NCI-H748 treated with DMSO at 0.1 percent for 48 hours (cell line): ENCODE results near the gene CYFIP2.

Source experiments
- DNase-seq: peaks from one replicate; lab custom pipeline; 2025; lab: John Stamatoyannopoulos, UW

CYFIP2 gene

DNA sequence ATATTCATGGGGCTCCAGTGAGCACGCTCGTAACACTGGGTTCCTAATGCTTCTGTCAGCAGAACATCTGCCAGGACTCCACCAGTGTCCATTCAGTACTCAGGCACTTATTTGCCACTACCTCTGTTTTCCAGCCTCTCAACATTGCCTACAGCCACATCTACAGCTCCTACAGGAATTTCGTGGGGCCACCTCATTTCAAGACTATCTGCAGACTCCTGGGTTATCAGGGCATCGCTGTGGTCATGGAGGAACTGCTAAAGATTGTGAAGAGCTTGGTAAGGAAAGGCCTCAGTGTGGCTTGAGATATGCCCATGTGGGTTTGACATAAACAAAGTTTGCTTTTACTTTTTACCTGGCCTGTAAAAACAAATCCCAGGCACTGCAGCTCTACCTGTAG is 92.9 kb downstream of the CYFIP2 start:
- no peak for DNase-seq

DNA sequence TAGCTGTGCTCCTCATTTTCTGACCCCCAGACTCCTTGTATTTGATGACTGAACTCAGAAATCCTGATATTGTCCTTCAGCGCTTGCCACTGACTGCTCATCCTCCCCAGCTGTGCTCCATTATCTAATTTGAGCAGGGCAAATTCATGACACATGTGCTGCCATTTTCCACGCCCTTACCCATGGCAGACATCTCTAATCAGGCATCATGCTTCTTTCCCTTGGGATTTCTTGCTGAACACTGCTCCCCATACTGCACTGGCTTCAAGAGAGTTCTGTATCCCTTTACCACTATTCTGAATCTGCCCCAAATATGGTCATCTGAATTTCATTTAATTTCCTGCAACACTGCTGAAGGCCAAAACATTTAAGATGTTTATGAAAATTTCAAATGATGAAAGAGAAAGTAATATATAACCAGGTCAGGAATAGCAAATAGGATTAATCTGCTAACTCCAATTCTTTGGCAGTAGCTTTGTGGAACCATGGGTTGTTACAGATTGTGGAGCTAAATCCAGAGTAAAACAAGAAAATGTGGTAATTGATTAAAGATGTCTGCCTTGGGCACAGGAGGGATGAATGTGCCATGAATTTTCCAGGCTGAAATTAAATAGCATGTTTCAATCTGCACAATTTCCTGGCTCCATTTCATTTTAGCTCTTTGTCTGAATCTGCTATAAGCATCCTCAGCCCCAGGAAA is 93.6 kb downstream of the CYFIP2 start:
- DNase-seq, result no peak

DNA sequence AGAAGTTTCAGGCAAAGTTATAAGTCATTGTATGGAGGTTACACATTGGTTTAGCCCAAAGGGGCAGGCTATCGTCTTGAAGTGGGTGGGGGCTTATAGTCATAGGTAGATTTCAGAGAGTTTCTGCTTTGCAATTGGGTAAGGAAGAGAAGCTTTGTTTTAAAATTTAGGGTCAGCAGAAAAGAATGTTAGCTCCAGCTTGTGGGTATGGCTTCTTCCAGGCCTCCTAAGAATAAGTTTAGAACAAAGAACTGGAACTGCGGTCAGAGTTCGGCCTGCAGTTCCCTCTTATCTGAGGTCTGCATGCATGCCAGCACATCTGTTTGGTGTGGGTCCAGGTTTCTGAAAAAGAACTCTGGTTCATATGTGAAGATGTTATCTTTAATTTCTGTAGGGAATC is 96.1 kb downstream of the CYFIP2 start:
- no peak for DNase-seq

DNA sequence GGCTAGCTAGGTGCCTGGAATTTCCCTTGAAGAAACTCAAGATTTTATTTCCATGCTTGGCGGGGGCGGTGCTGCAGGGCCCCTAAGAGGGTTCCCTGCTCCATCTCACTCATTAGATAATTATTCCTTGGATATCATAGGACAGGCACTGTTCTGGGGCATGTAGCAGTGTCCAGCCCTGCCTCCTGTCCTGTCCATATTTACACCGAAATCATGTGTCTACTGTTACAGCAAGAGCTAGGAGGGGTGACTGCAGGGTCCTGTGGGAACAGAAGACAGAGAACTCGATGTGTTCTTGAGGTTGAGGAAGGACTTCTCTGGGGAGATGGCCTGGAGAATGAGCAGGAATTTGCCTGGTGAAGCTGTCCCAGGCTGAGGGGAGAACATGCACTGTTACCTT is 96.6 kb downstream of the CYFIP2 start:
- no peak for DNase-seq

DNA sequence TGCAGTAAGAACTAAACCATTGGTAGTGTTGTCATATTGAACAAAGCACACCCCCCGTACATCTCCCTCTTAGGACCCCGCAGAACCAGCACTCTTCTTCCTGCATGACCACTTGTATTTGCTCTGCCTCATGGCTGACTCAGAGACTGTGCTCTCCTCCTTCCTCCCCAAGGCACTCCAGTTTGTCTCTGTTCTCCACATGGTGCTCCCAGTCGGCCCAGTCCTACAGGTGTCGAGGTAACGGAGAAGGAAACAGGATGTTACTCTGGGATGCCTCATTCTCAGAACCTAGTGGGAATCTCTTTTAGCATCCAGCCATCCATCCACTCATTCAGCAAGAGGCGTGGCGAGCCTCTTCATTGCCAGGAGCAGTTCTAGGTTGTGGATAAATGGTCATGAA is 97.1 kb downstream of the CYFIP2 start:
- no peak for DNase-seq

DNA sequence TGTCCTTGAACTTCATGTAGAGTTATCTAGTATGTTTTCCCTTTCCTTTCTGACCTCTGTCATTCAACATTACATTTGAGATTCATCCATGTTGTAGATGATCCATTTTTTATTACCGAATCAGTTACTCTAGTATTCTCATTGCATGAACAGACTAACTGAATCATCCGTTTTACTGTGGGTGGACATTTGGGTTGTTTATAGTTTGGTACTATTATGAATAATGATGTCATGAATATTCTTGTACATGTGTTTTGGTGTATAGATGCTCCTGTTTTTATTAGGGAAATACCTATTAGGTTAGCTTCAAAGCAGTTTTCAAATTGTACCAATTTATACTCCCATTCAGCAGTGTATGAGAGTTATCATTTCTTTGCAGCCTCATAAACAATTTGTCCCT is 99.8 kb downstream of the CYFIP2 start:
- DNase-seq, result no peak

DNA sequence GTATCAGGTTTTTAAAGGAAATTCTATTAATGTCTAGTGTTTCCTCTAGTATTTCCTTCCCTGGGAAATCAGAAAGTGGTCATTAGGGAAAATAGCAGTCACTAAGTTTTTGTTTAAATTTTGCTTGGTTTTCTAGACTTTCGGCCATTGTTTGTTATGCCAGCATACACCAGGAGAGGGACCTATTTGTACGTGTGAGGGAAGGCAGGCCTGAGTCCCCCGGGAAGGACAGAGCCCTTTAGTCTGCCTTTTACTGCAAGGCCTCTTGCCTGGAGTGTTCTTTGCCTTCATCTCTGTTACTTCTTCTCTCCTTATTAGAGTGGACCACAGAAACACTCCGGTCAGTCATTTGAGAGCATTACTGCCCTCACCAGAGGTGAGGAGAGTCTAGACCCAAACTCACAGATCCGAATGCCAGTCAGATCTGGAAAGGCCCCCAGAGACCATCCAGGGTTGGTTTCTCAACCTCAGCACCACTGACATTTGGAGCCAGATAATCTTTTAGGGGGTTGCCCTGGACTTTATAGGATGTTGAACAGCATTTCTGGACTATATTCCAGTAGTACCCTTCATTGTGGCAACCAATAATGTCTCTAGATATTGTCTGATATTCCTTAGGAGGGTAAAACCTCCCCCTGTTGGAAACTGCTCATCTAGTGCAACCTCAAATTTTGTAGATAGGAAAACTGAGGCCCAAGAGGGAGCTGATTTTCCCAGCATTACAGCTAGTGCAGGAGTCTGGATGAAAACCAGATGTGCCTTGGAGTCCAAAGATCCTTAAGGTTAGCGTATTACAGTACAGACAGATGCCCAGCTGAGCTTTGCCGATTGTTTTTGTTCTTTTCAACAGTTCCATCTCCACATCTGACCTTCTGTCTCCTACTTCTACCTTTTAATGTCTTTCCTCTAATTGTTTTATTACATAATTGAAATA is 101.1 kb downstream of the CYFIP2 start:
- DNase-seq, result peak; percentile 4

DNA sequence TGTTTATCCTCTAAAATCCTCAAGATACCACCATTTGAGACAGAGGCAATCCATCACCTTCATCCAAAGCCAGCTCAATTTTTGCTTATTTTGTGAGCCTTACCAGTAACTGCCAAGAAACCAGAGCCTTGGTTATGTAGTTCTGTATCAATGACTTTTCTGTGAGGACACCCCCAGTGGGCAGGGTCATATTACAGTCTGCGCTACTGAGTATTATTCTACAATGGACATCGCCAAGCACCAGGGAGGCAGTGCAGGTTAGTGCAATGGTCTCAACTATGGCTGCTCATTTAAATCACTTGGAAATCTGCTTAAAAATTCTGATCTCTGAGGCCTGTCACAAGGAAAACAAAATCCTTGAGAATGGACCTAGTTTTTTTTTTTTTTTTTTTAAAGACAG is 103.6 kb downstream of the CYFIP2 start:
- no peak for DNase-seq

DNA sequence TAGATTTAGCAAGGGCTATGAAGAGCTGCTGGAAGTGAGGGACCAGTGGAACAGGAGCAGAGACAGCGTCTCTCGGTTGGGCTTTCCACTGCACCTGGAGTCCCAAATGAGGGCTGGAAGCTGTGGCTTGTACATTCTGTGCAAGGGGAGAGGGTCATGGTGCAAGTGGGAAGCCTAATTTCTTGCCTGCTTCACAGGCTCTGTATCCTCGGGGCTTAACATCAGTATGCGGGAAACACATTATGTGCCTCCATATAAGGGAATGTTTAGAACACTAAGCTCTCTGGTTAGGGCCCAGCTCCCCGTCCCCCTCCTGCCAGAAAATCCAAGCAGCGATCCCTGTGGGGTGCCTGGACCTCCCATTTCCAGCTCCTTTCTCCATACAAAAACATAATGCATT is 105.0 kb downstream of the CYFIP2 start:
- no peak for DNase-seq

DNA sequence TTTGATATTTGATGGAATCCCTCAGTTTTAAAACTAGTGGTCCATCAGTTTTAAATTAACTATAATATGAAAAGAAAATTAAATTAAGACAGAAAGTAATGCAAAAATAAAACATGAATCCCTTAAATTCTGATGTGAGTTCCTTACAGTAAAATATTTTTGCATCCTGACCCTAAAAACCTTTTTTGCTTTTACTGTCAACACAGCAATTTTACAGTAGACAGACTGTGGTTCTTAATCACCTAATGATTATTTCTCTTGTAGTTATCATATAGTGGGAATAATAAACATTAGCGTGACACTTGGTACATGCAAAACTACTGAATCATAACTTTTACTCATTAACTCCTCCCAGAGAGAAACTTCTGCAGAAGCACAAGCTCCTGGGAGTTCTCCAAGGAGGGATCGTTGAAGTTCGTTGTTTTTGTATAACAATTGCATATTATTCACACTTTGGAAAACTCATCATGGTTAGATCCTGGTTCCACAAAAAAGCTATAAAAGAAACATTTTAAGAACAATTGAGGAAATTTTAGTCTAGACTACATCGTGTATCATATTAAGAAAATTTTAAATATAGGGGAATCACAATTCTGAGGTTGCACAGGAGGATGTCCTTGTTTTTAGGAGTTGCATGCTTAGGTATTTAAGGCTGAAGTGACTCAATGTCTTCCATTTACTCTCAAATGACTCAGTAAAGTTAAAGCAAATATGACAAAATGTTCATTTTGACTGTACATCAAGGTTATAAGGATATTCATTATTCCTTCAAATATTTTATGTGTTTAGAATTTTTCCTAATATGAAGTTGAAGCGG is 105.9 kb downstream of the CYFIP2 start:
- no peak for DNase-seq

DNA sequence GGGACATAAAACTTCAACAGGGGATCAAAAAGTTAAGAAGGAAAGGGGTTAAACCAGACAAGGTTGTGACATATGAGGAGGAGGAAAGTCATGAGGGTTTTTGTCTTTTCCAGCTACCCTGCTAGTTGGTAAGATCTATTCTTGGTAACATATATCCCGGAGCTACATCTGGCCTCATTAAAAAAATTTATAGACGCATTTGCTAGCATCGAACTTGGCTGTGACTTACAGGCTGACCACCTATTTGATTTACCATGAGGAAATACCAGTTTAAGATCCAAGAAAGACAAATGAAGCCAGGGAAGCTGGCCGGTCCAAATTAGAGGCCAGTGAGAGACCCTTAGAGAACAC is 106.5 kb downstream of the CYFIP2 start:
- no peak for DNase-seq

DNA sequence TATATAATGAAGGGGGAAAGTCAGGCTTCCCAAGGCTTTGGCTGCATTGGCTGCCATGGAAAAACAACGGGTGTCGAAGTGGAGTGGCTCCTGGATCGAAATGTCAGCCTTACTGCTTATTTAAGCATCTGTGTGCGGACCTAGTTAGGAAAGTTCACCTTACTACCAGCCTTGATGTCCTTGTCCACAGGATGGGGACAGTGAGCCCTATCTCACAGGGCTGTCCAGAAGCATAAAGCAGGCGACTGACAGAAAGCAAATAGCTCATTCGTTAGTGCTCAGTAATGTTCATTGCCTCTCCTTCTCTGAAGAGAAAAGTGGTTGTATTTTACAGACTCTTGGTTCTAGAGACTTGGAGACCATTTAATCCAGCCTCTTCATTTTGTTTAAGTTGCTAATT is 112.6 kb downstream of the CYFIP2 start:
- no peak for DNase-seq

DNA sequence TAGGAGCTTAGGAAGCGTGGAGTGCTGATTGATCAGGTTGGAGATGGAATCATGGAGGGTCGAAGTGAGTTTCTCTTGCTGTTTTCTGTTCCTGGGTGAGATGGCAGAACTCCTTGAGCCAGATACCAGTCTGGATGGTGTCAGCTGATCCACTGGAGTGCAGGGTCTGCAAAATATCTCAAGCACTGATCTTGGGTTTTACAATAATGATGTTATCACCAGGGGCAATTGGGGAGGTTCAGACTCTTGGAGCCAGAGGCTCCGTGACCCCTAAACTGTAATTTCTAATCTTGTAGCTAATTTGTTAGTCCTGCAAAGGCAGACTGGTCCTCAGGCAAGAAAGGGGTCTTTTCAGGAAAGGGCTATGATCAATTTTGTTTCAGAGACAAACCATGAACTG is 114.1 kb downstream of the CYFIP2 start:
- DNase-seq, result no peak

DNA sequence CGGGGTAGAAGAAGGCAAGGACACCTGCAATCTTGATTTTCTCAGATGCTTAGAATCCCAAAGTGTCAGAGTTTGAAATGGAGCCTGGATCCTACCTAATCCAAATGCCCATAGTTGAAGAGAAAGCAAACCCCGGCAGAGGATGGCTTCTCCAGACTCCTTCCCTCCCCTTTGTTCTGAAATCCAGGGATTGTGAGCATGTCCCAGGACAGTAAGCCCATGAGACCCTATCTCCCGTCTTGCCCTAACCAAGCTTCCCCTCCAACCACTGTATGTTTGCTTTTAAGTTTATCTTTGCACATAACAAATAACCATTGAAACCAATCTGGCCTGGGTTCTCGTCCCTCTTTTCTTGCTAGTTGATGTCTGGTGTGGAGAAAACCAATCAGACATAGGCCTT is 115.8 kb downstream of the CYFIP2 start:
- no peak for DNase-seq

DNA sequence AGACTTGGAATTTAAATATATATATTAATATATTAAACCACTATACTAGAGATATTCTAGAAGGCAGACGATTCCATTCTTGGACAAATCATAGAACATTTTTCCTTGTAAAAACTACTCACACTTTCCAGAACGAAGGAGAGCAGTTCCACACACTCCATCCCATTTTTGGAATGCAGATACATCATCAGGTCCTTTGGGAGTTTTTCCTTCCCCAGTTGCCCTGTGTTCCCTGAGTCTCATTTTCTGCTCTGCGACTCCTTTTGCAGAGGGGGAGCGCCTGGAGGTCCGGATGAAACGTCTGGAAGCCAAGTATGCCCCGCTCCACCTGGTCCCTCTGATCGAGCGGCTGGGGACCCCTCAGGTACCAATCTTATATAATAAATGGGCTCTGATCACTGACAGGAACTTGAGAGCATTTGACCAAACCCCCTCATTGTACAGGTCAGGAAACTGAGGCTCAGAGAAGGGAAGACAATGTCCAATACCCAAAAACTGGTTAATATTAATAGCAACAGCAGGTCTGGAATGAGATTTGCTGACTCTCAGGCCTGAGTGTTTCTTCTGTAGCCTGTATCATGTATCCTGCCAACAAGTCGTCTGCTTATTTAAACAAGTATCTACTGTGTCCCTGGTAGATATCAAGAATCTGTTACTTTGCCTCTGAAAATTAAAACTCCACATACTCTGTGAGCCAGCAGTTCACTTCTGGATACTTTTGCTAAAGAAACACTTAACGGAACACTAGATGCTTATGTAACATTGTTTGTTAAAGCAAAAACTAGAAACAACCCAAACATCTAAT is 117.3 kb downstream of the CYFIP2 start:
- DNase-seq, result no peak

DNA sequence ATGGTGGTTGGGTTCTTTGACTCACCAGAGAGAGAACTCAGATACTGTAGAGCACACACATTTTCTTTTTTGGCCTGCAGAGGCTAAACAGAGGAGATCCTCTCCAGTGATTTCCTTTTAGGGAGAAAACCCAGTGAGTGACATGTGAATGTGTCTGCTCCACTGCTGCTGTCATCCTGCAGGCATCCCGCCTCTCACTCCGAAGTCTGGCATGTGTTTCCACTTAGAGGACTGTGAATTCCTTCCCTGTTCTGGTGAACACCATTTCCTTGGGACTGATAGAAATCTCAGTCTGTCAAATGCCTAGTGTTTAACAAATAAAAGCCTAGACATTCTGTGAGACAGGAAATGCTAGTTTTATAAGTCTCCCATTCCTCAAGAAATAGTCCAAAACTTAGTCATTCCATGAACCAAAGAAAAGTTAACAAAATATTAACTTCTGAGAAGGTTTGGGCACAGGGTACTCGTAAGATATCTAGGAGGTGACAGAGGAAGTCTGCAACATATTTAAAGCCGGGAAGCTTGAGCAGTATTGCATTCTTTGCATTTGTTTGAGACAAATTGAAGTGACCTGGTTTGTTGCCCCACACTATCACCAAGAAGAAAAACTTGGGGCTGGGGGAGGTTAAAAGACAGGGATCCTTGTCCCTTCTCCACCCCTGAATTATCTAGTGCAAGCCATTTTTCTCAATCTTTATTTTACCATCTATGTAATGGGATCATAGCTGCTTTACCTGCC is 119.2 kb downstream of the CYFIP2 start:
- no peak for DNase-seq

DNA sequence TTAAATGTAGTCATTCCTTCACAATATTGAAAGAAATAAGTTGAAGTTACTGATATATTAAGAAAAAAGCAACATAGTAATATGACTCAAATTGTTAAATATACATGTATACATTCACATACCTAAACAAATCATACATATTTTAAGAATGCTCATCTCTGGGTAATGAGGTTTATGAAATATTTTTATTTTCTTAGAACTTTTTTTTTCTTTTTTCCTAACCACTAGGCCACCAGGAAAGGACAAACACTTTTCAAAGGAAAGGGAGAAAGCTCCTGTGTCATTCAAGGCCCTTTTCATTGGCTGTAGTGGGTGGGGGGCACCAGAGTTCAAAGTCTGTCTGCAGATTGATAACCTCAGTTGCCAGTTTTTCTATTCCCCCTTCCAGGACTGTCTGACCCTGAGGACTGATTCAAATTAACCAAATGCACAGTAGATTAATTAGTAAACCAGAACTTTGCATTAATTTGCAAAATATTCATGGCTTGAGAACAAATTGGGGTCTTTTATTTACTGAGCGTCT is 121.2 kb downstream of the CYFIP2 start:
- DNase-seq, result no peak

DNA sequence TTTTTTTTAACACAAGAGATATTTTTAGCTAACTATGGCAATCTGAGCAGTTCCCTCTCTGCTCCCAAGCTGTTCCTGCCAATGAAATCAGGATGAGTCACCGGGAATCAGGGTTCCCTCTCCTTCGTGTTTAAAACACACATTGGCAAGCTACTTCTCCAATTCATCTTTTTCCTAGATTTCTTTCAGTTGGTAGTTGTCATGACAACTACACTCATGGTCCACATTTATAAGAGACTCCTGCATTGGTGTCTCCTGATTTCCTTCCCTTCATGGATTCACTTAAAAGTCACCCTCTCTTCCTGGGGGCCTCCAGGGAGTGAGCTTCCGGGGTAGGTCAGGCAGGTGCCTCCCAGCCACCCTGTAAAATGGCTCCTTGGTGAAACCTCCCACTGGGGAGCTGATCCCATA is 121.8 kb downstream of the CYFIP2 start:
- DNase-seq, result no peak

DNA sequence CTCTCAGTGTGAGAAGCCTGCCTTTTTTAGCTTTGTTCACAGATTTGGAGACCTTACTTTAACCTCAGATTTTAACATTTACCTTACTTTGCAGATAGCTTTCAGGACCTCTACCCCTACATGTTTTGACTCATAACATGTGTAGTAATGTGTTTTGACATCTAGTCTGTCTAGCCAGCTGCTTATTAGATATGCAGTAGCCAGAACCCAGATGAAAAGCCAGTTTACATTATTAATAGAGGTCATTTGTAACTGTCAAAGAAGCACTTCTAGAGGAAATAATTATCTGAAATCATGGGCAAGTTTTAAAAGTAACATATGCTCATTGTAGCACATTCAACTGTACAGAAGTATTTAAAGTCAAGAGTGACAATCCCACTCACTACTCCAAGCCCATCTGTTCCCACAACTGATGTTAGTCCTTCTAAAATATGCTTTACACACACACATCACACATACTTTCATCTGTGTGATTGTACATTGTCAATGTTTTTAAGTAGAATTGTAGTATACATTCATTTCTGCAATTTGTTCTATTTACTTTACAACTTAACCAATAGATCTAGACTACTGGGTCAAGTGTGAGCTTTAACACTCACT is 122.3 kb downstream of the CYFIP2 start:
- DNase-seq, result no peak

DNA sequence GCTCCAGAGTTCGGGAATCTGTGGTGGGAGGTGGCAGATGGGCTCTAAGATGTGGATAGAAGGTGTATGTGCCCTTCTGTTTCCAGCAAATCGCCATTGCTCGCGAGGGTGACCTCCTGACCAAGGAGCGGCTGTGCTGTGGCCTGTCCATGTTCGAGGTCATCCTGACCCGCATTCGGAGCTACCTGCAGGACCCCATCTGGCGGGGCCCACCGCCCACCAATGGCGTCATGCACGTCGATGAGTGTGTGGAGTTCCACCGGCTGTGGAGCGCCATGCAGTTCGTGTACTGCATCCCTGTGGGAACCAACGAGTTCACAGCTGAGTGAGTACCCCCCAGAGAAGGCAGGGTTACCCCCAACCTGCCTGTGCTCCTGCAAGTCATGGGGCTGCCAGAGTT is 123.2 kb downstream of the CYFIP2 start:
- DNase-seq, result no peak

DNA sequence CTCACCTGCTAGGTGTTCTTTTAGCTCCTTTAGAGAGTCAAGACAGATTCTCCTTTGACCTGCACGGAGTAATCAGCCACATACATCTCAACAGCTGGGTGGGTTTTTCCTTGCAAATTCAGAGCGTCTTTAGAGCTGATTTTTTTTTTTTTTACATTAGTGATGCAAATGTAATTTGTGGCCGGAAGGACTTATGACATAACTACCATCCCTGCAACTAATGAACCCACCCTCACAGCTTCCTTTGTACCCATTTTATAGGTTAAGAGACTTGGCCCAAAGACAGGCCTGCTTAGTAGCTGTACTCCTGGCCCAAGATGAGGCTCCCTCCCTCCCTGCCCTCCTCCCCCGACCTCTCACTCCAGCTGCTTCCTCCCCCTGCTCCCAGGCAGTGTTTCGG is 124.2 kb downstream of the CYFIP2 start:
- no peak for DNase-seq
